Mesendoderm (in vitro differentiated cells): Measurements from ENCODE around the gene HBEGF.

Experiments used
- DNase-seq: peaks from one replicate; pipeline ENCODE4 v3.0.0; 2013
- H2AK5ac ChIP-seq: 2 replicates; pipeline ENCODE4 v1.6.1; 2013; ENCODE audit warnings: low read length, inconsistent platforms
- H2BK120ac ChIP-seq: 2 replicates; pipeline ENCODE4 v1.6.1; 2013; ENCODE audit warnings: low read depth, mild to moderate bottlenecking, low read length, moderate library complexity, mixed read lengths
- H2BK15ac ChIP-seq: replicated peaks from 2 replicates; pipeline ENCODE4 v1.6.1; 2013; ENCODE audit warnings: low read depth, mild to moderate bottlenecking, moderate library complexity
- H2BK5ac ChIP-seq: 2 replicates; pipeline ENCODE4 v1.6.1; 2013; ENCODE audit warnings: low read length, inconsistent platforms
- H3K18ac ChIP-seq: 2 replicates; pipeline ENCODE4 v1.6.1; 2013; ENCODE audit warnings: mild to moderate bottlenecking, low read length, mixed read lengths
- H3K23ac ChIP-seq: one replicate; pipeline ENCODE4 v1.6.1; 2013; ENCODE audit warnings: low read length
- H3K27ac ChIP-seq: 2 replicates; pipeline ENCODE4 v1.5.1; 2013; ENCODE audit warnings: low read depth, mild to moderate bottlenecking, inconsistent platforms, low read length, moderate library complexity
- H3K27me3 ChIP-seq: 2 replicates; pipeline ENCODE4 v1.6.1; 2013; ENCODE audit warnings: low read length, control low read depth, mild to moderate bottlenecking, inconsistent platforms; ENCODE audit not compliant: insufficient read depth, poor library complexity
- H3K36me3 ChIP-seq: 2 replicates; pipeline ENCODE4 v1.6.1; 2013; ENCODE audit warnings: low read length, inconsistent platforms; ENCODE audit not compliant: control insufficient read depth, insufficient read depth
- H3K4ac ChIP-seq: one replicate; pipeline ENCODE4 v1.6.1; 2013; ENCODE audit warnings: low read depth, mild to moderate bottlenecking, low read length, moderate library complexity
- H3K4me1 ChIP-seq: 2 replicates; pipeline ENCODE4 v1.6.1; 2013; ENCODE audit warnings: low read depth, low read length, inconsistent platforms; ENCODE audit not compliant: control insufficient read depth
- H3K4me2 ChIP-seq: 2 replicates; pipeline ENCODE4 v1.6.1; 2013; ENCODE audit warnings: low read length
- H3K4me3 ChIP-seq: 2 replicates; pipeline ENCODE4 v1.5.1; 2013; ENCODE audit warnings: mild to moderate bottlenecking, low read length
- H3K56ac ChIP-seq: one replicate; pipeline ENCODE4 v1.6.1; 2013; ENCODE audit warnings: low read length
- H3K79me1 ChIP-seq: 2 replicates; pipeline ENCODE4 v1.6.1; 2013; ENCODE audit warnings: low read length, inconsistent platforms
- H3K79me2 ChIP-seq: 2 replicates; pipeline ENCODE4 v1.6.1; 2013; ENCODE audit warnings: mild to moderate bottlenecking, low read length; ENCODE audit not compliant: control insufficient read depth, insufficient read depth
- H3K9ac ChIP-seq: 2 replicates; pipeline ENCODE4 v1.6.1; 2013; ENCODE audit warnings: low read length, inconsistent platforms
- H4K5ac ChIP-seq: one replicate; pipeline ENCODE4 v1.6.1; 2013; ENCODE audit warnings: low read length
- H4K8ac ChIP-seq: one replicate; pipeline ENCODE4 v1.6.1; 2013; ENCODE audit warnings: low read depth, mild to moderate bottlenecking, control low read depth, low read length, moderate library complexity
- WGBS: extraction: QIAGEN DNeasy Blood & Tissue Kit; methylation state at CpG from one replicate; pipeline ENCODE4 v1.1.7; 2013; ENCODE audit warnings: low lambda C conversion rate, missing lambda C conversion rate; ENCODE audit not compliant: insufficient coverage; ENCODE audit errors: extremely low coverage; 5-methylcytosine and 5-hydroxymethylcytosine counted together

The HBEGF gene

GRCh38 chr5:140298183-140298601 lies 48.2 kb downstream of the HBEGF start:
- Histone ChIP-seq H4K8ac (no peak overlapping the region), H3K27ac (no peak overlapping the region), H3K79me1 (peaks cover 5% of the 10 kb centered on the region), H3K4me1 (no peaks in the 10 kb centered on the region), H3K9ac (no peak overlapping the region), H3K4me3 (no peak overlapping the region), H3K4me2 (no peak overlapping the region), H2BK120ac (no peak overlapping the region), H4K5ac (no peak overlapping the region), H2AK5ac (no peak overlapping the region), H3K27me3 (no peaks in the 10 kb centered on the region), H2BK15ac (no peak overlapping the region), H3K18ac (no peak overlapping the region), H3K23ac (no peak overlapping the region), H3K79me2 (peaks cover 35% of the 10 kb centered on the region), H3K4ac (no peak overlapping the region), H2BK5ac (no peak overlapping the region), H3K36me3 (no peaks in the 10 kb centered on the region), H3K56ac (no peak overlapping the region)
- DNase-seq: peak; percentile 85
- no CpG with 5 or more reads among the region's 1 CpG for WGBS

- H3K27me3 ChIP-seq: no peaks in the 10 kb centered on the region
- no peak overlapping the region for H3K18ac ChIP-seq
- WGBS: 100% methylated on average over 1 of the region's 5 CpGs
- no peaks in the 10 kb centered on the region for H3K4me1 ChIP-seq
- H3K4me2 ChIP-seq: no peak overlapping the region
- H2BK5ac ChIP-seq: no peak overlapping the region
- H4K5ac ChIP-seq: no peak overlapping the region
- H3K23ac ChIP-seq: no peak overlapping the region
- no peak overlapping the region for H2BK15ac ChIP-seq
- peaks cover 5% of the 10 kb centered on the region for H3K79me1 ChIP-seq
- DNase-seq: no peak
- H2AK5ac ChIP-seq: no peak overlapping the region
- H3K4me3 ChIP-seq: no peak overlapping the region
- no peak overlapping the region for H4K8ac ChIP-seq
- no peak overlapping the region for H3K4ac ChIP-seq
- peaks cover 33% of the 10 kb centered on the region for H3K79me2 ChIP-seq
- H3K56ac ChIP-seq: no peak overlapping the region
- H2BK120ac ChIP-seq: no peak overlapping the region
- H3K9ac ChIP-seq: no peak overlapping the region
- no peaks in the 10 kb centered on the region for H3K36me3 ChIP-seq
- H3K27ac ChIP-seq: no peak overlapping the region
Observed at GRCh38 chr5:140297283-140297682, 49.1 kb downstream of the HBEGF start.

- no peak overlapping the region for H2BK120ac ChIP-seq
- no peak overlapping the region for H3K4me2 ChIP-seq
- H3K18ac ChIP-seq: no peak overlapping the region
- no peaks in the 10 kb centered on the region for H3K27me3 ChIP-seq
- H2BK15ac ChIP-seq: no peak overlapping the region
- no peak overlapping the region for H3K4me3 ChIP-seq
- H3K56ac ChIP-seq: no peak overlapping the region
- H2BK5ac ChIP-seq: no peak overlapping the region
- peak; percentile 53 for DNase-seq
- H4K5ac ChIP-seq: no peak overlapping the region
- no peak overlapping the region for H4K8ac ChIP-seq
- no CpG with 5 or more reads among the region's 3 CpGs for WGBS
- no peak overlapping the region for H2AK5ac ChIP-seq
- H3K36me3 ChIP-seq: no peaks in the 10 kb centered on the region
- H3K27ac ChIP-seq: peak overlapping the region; percentile 2
- H3K4me1 ChIP-seq: no peaks in the 10 kb centered on the region
- no peak overlapping the region for H3K23ac ChIP-seq
- H3K9ac ChIP-seq: no peak overlapping the region
- H3K4ac ChIP-seq: no peak overlapping the region
- H3K79me2 ChIP-seq: peaks cover 28% of the 10 kb centered on the region
- peaks cover 7% of the 10 kb centered on the region for H3K79me1 ChIP-seq
Observed at GRCh38 chr5:140296289-140296688, 50.1 kb downstream of the HBEGF start.

GRCh38 chr5:140295414-140295813 lies 51.0 kb downstream of the HBEGF start:
- Histone ChIP-seq H3K79me1 (peaks cover 10% of the 10 kb centered on the region), H3K4me3 (no peak overlapping the region), H2BK120ac (no peak overlapping the region), H3K4me2 (no peak overlapping the region), H2AK5ac (no peak overlapping the region), H3K4ac (no peak overlapping the region), H3K18ac (no peak overlapping the region), H3K36me3 (no peaks in the 10 kb centered on the region), H3K9ac (no peak overlapping the region), H3K23ac (no peak overlapping the region), H4K8ac (no peak overlapping the region), H2BK5ac (no peak overlapping the region), H3K27ac (no peak overlapping the region), H4K5ac (no peak overlapping the region), H2BK15ac (no peak overlapping the region), H3K56ac (no peak overlapping the region), H3K27me3 (no peaks in the 10 kb centered on the region), H3K4me1 (no peaks in the 10 kb centered on the region), H3K79me2 (peaks cover 29% of the 10 kb centered on the region)
- WGBS: no CpG with 5 or more reads among the region's 1 CpG
- peak; percentile 57 for DNase-seq

GRCh38 chr5:140294753-140295152 lies 51.6 kb downstream of the HBEGF start:
- no CpG with 5 or more reads among the region's 2 CpGs for WGBS
- H3K27ac ChIP-seq: no peak overlapping the region

GRCh38 chr5:140293849-140294100 lies 52.6 kb downstream of the HBEGF start:
- Histone ChIP-seq H3K27me3 (no peaks in the 10 kb centered on the region), H3K36me3 (no peaks in the 10 kb centered on the region), H3K4me3 (no peak overlapping the region), H2BK120ac (no peak overlapping the region), H3K18ac (no peak overlapping the region), H2AK5ac (no peak overlapping the region), H3K4ac (no peak overlapping the region), H4K8ac (no peak overlapping the region), H3K23ac (no peak overlapping the region), H3K56ac (no peak overlapping the region), H3K79me2 (peaks cover 33% of the 10 kb centered on the region), H3K4me2 (no peak overlapping the region), H3K9ac (no peak overlapping the region), H2BK5ac (no peak overlapping the region), H2BK15ac (no peak overlapping the region), H3K79me1 (peaks cover 14% of the 10 kb centered on the region), H3K27ac (no peak overlapping the region), H3K4me1 (no peaks in the 10 kb centered on the region), H4K5ac (no peak overlapping the region)
- DNase-seq: no peak
- no CpG with 5 or more reads among the region's 1 CpG for WGBS

More at GRCh38 chr5:140294753-140295152, 51.6 kb downstream of the HBEGF start:
- Histone ChIP-seq H3K4ac (no peak overlapping the region), H3K23ac (no peak overlapping the region), H3K79me2 (peaks cover 28% of the 10 kb centered on the region), H3K27me3 (no peaks in the 10 kb centered on the region), H3K4me3 (no peak overlapping the region), H3K18ac (no peak overlapping the region), H4K5ac (no peak overlapping the region), H3K9ac (no peak overlapping the region), H2AK5ac (no peak overlapping the region), H2BK5ac (no peak overlapping the region), H3K4me1 (no peaks in the 10 kb centered on the region), H3K36me3 (no peaks in the 10 kb centered on the region), H2BK120ac (no peak overlapping the region), H3K4me2 (no peak overlapping the region), H3K56ac (no peak overlapping the region), H4K8ac (no peak overlapping the region), H2BK15ac (no peak overlapping the region), H3K79me1 (peaks cover 12% of the 10 kb centered on the region)
- no peak for DNase-seq
